Thoracic aorta (tissue), 2 donors: ENCODE results near the gene NUDC. TPM values are rescaled to one million over a fixed set of nuclear protein-coding genes. Genes with fewer than 3 reads are reported as not detected.

Source experiments
- ATAC-seq: fragments of 150-250 bp; one replicate; pipeline ENCODE4 v1.8.0; 2017; ENCODE audit warnings: low read depth; ENCODE audit not compliant: insufficient number of reproducible peaks, low FRiP score
- DNase-seq: peaks from one replicate; pipeline ENCODE4 v3.0.0-alpha.2; 2020; ENCODE audit warnings: low spot score
- H3K27ac ChIP-seq, 2 donors: fragments of 200-600 bp; sonication (generic); 1 replicate in 1 of 2; 2 replicates in 1 of 2; pipeline ENCODE4 v1.5.1; 2016; ENCODE audit warnings: mild to moderate bottlenecking in 2 of 2, moderate library complexity in 2 of 2
- H3K27me3 ChIP-seq: fragments of 200-600 bp; sonication (generic); replicated peaks from 2 replicates; pipeline ENCODE4 v1.6.0; 2016; ENCODE audit warnings: mild to moderate bottlenecking; ENCODE audit not compliant: insufficient read depth
- H3K36me3 ChIP-seq: fragments of 200-600 bp; sonication (generic); one replicate; pipeline ENCODE4 v1.5.1; 2016
- H3K4me1 ChIP-seq, 2 donors: fragments of 200-600 bp; sonication (generic); 1 replicate in 1 of 2; 2 replicates in 1 of 2; pipeline versions ENCODE4 v1.5.1 to v1.6.0; 2016; ENCODE audit warnings: low read depth in 2 of 2, mild to moderate bottlenecking in 1 of 2; ENCODE audit not compliant: control insufficient read depth in 1 of 2
- H3K4me3 ChIP-seq: fragments of 200-600 bp; sonication (generic); 2 replicates; pipeline ENCODE4 v1.5.1; 2016; ENCODE audit warnings: mild to moderate bottlenecking
- H3K9me3 ChIP-seq: fragments of 200-600 bp; sonication (generic); 2 replicates; pipeline ENCODE4 v1.5.1; 2016
- total RNA-seq, 2 donors: library from RNA; depleted of rRNA; stranded (reverse); fragments of >200 nt; gene quantifications; one replicate each; pipeline versions ENCODE4 v1.1.0 to v1.2.3, GENCODE V29; 2016
- TF ChIP-seq, protein P1 (sequence below): fragments of 200-600 bp; sonication (generic); IDR thresholded peaks from one replicate; pipeline ENCODE4 v1.5.1; 2019; ENCODE audit warnings: antibody characterized with exemption

NUDC gene
- total RNA-seq, 2 donors from 2014 or later = 36.8 to 56.4 TPM

DNA sequence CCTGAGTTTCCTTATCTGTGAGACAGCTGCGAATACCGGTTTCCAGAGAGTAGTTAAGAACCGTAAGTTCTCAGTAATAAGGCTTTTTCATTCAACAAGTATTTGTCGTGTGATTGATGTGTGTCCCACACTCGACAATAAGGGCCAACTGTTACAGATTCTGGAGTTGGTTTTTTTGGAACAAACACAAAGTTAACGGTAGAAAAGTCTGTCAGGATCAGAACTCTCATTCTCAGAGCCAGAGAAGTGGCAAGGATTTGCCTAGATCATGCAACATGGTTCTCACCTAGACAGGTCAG lies 837 bp downstream of the NUDC start:
- TF ChIP-seq, protein P1, sequence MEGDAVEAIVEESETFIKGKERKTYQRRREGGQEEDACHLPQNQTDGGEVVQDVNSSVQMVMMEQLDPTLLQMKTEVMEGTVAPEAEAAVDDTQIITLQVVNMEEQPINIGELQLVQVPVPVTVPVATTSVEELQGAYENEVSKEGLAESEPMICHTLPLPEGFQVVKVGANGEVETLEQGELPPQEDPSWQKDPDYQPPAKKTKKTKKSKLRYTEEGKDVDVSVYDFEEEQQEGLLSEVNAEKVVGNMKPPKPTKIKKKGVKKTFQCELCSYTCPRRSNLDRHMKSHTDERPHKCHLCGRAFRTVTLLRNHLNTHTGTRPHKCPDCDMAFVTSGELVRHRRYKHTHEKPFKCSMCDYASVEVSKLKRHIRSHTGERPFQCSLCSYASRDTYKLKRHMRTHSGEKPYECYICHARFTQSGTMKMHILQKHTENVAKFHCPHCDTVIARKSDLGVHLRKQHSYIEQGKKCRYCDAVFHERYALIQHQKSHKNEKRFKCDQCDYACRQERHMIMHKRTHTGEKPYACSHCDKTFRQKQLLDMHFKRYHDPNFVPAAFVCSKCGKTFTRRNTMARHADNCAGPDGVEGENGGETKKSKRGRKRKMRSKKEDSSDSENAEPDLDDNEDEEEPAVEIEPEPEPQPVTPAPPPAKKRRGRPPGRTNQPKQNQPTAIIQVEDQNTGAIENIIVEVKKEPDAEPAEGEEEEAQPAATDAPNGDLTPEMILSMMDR = no peak
- Histone ChIP-seq H3K27me3 (no peaks in the 10 kb centered on the region), H3K27ac (no peak overlapping the region), H3K9me3 (no peaks in the 10 kb centered on the region), H3K4me1 (peaks cover 6 to 17% of the 10 kb centered on the region in 2 donors), H3K36me3 (peaks cover 23% of the 10 kb centered on the region), H3K4me3 (peak overlapping the region; percentile 73)
- ATAC-seq (no peak), DNase-seq (no peak)

DNA sequence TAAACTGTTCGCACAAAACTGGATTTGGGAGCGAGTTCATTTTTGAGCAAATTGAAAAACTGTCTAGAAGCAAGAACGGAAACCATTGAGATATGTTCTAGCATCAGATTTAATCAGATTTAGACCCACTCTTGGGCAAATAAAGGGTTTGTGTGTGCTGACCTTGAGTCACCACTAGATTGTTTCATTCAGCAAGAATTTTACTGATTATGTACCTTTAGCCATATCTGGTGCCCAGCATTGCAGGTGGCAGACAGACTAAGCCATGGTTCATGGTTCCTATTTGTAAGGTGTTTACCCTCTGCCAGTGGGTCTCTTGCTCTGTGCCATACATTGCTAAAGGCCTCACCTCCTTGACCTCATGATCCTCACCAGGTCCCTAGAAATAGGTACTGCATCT lies 1.4 kb downstream of the NUDC start:
- DNase-seq = no peak

DNA sequence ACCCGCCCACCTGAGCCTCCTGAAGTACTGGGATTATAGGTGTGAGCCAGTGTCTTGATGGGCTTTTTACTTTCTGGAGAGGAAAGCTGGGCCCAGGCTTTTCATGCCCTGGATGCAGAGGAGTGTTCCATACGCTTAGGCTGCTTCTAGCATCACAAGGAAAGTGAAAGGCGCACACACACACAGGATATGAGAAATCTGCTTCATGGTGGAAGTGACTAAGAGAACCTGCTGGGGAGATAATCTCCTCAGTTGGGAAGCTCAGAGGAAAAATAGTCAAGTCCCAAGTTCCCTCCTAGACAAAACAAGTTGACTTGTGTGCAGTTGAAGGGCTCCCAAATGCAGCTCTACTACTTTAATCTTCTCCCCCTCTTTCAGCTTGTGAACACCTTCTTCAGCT lies 2.2 kb downstream of the NUDC start:
- DNase-seq (no peak), ATAC-seq (no peak)
- Histone ChIP-seq H3K4me3 (no peak overlapping the region), H3K9me3 (no peaks in the 10 kb centered on the region), H3K27me3 (no peaks in the 10 kb centered on the region), H3K4me1 (peaks cover 6 to 17% of the 10 kb centered on the region in 2 donors), H3K27ac (no peak overlapping the region), H3K36me3 (peaks cover 28% of the 10 kb centered on the region)
- TF ChIP-seq, protein P1 = no peak

More for the DNA sequence above, 1.4 kb downstream of the NUDC start:
- Histone ChIP-seq H3K9me3 (no peaks in the 10 kb centered on the region), H3K27me3 (no peaks in the 10 kb centered on the region), H3K4me1 (peaks cover 6 to 17% of the 10 kb centered on the region in 2 donors), H3K27ac (no peak overlapping the region), H3K4me3 (peak overlapping the region; percentile 73), H3K36me3 (peaks cover 28% of the 10 kb centered on the region)
- TF ChIP-seq, protein P1 = no peak
- no peak for ATAC-seq

DNA sequence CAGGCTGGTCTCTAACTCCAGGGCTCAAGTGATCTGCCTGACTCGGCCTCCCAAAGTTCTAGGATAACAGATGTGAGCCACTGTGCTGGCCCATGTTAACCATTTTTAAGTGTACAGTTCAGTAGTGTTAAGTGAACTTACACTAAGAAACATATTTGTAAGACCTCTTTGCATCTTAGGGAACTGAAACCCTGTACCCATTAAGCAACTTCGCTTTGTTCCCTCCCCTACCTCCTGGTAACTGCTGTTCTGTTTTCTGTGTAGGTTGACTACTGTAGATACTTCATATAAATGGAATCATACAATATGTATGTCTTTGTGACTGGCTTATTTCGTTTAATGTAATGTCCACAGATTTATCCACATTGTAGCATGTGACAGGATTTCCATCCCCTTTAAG lies 11.0 kb downstream of the NUDC start:
- H3K27me3 ChIP-seq = no peaks in the 10 kb centered on the region
- peaks cover 20% of the 10 kb centered on the region for H3K36me3 ChIP-seq
- DNase-seq (no peak), ATAC-seq (no peak)
- H3K4me3 ChIP-seq = no peak overlapping the region
- TF ChIP-seq, protein P1 = no peak
- H3K9me3 ChIP-seq = no peaks in the 10 kb centered on the region
- H3K4me1 ChIP-seq = no peaks in the 10 kb centered on the region
- no peak overlapping the region for H3K27ac ChIP-seq

DNA sequence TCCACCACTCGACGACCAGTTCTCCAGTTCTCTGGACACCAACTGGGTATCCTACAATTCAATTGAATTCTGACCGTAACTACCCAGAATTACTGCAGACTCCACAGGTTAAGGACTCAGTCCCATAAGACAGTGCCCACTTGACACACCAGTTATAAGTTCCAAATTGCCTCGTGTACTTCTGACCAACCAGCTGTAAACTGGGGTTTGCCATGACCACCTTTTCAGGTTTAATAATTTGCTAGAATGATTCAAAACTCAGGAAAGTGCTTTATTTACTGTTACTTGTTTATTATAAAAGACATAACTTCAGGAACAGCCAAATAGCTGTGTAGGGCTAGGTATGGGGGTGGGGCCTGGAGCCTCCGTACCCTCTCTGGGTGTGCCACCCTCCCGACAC lies 15.3 kb downstream of the NUDC start:
- H3K27me3 ChIP-seq = no peaks in the 10 kb centered on the region
- H3K4me1 ChIP-seq = no peaks in the 10 kb centered on the region
- ATAC-seq (no peak), DNase-seq (no peak)
- H3K36me3 ChIP-seq = peaks cover 13% of the 10 kb centered on the region
- no peaks in the 10 kb centered on the region for H3K9me3 ChIP-seq
- TF ChIP-seq, protein P1 = no peak
- H3K4me3 ChIP-seq = no peak overlapping the region
- H3K27ac ChIP-seq = no peak overlapping the region
